ENCODE measurements around the gene BIN2. TPM values are rescaled to one million over a fixed set of nuclear protein-coding genes. Genes with fewer than 3 reads are reported as not detected.
A peak's percentile ranks its signal among the peaks of the same experiment; 100 is the strongest.

The BIN2 gene
- total and polyA plus RNA-seq, 10 of the 15 experiments (the other 5 are each of a cell fraction or from before 2014, with no cell fraction given), result 8.6 to 42.9 (median 32.1) TPM

DNA sequence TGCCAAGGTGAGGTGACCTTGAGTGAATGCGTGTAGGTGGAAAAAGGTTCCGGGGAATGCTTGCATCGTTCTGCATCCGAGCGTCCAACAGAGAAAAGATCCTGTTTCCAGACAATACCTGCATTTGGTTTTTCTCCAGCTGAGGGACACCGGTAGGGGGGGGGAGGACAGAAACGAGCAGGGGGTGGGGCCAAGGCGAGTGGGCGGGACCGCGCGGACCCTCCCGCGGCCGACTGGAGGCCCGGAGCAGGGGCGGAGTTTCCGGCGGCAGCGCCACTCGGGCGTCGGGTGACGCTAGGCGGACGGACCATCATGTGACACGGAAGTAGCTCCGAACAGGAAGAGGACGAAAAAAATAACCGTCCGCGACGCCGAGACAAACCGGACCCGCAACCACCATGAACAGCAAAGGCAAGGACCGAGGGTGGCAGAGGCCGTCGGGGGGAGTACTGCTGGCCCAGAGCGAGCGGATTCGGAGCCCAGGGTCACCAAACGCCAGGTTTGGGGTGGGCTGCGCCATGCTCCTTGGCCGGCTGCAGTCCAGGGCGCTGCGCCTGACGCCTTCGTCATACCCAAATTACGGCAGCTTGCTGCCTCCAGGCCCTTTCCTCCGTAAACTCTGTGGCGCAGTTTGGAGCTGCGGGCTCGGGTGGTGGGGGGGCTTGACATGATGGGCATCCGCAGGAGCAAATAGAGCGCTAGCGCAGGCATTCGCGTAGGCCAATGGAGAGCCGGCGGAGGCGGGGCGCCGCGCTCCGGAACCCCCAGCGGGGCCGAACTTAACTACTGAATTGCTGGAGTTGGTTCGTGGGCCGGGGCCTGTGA lies 85.3 kb downstream of the BIN2 start, which contains the start of gene DAZAP2 (continued):
- TF ChIP-seq PAX5 (IDR thresholded peaks at IDR 0.05; ENCODE audit: borderline replicate concordance, low read depth, low read length), result 0 out of 2 replicates have a peak, but pooled peaks have one; percentile 32
- no peak for TF ChIP-seq YBX1 (IDR thresholded peaks at IDR 0.05)
- peak; percentile 89; the same call in 1 of the 2 replicates for TF ChIP-seq NFYA (IDR thresholded peaks at IDR 0.05; ENCODE audit: borderline replicate concordance, low read depth, low read length)
- TF ChIP-seq TCF7 (IDR thresholded peaks at IDR 0.05; ENCODE audit: borderline replicate concordance), result no peak
- no peak for TF ChIP-seq RBBP5 (conservative IDR thresholded peaks at IDR 0.05)
- TF ChIP-seq HDAC2 (IDR thresholded peaks at IDR 0.05), result no peak
- TF ChIP-seq NFIC (IDR thresholded peaks at IDR 0.05; ENCODE audit: low read depth, low read length), result no peak
- peak; percentile 65 for TF ChIP-seq RB1 (IDR thresholded peaks at IDR 0.05; ENCODE audit: borderline replicate concordance)
- TF ChIP-seq STAT1 (conservative IDR thresholded peaks at IDR 0.05), result peak; percentile 83; the same call in 1 of the 2 replicates
- TF ChIP-seq ETV6 (conservative IDR thresholded peaks at IDR 0.05 in 1 of 2, IDR thresholded peaks at IDR 0.05 in 1 of 2; ENCODE audit: borderline replicate concordance in 1 of 2, low read depth in 1 of 2), result no peak; a peak in 1 of 4 replicates

DNA sequence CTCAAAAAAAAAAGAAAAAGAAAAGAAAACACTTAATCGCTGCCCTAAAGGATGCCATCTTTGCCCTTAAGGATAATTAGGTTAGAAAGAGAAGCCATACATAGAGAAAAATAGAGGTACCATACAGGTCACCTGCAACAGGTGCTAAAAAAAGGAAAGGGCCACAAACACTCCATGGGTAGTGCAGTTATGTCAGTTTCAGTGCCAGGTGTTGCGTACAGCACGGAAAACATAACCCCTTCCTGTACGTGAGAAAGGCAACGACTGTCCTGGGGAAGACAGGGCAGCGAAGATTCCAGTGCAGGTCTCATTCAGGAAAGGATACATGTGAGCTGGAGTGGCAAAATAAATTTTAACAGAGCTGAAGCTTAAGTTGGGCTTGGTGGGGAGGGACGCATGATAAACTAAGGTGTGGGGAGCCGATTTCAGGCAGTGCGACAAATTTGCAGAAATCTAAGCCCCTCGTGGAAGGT lies 85.9 kb downstream of the BIN2 start:
- ChIA-PET CTCF (interaction anchor here (0.5 to 2.7 kb wide), 12 partner anchors 14 to 518 kb away, joined by 3 to 11 read pairs (median 4); partner anchors contain the start of genes POU6F1 and SMAGP), SMC1A (ENCODE audit: uncharacterized antibody, unreplicated experiment) (interaction anchor here (0.6 to 1.5 kb wide), 8 partner anchors 15 to 473 kb away, joined by 3 to 8 read pairs (median 3); partner anchors contain the start of gene POU6F1), POLR2A (interaction anchor here (0.6 to 2.0 kb wide), 15 partner anchors 8 to 890 kb away, joined by 3 to 16 read pairs (median 4); partner anchors contain the start of genes CSRNP2, LETMD1, NR4A1 and POU6F1), RAD21 (ENCODE audit: unreplicated experiment) (interaction anchor here (0.6 to 1.5 kb wide), 6 partner anchors 8 to 473 kb away, joined by 3 to 9 read pairs (median 4); partner anchors contain the start of gene POU6F1)
- H2AFZ ChIP-seq (ENCODE audit: control insufficient read depth, low read depth, low read length), result peak overlapping the region; percentile 98
- H3K9me3 ChIP-seq (replicated peaks; ENCODE audit: control insufficient read depth, insufficient read depth, low read length), result no peaks in the 10 kb centered on the region
- no peaks in the 10 kb centered on the region for H3K27me3 ChIP-seq (replicated peaks in 1 of 2; ENCODE audit: control insufficient read depth in 2 of 2, insufficient read depth in 2 of 2, low read length in 1 of 2)
- in situ Hi-C loops (cut with MboI), result no loop called here
- 9% methylated on average over 10 of the region's 10 CpGs for WGBS (ENCODE audit: insufficient coverage, insufficient replicate concordance, low lambda C conversion rate, missing lambda C conversion rate)
- no peak for FAIRE-seq
- peaks cover 6 to 23% of the 10 kb centered on the region in 2 experiments for H3K36me3 ChIP-seq (ENCODE audit: control insufficient read depth in 2 of 2, insufficient read depth in 2 of 2, low read length in 1 of 2)
- no TSS peak for BruUV-seq (replicated peaks)
- intact Hi-C loops (cut with micrococcal nuclease; ENCODE audit: unreplicated experiment), result loop anchor here (2.0 to 5.0 kb wide), 2 partner anchors 65 to 191 kb away; partner anchors contain the start of genes LETMD1 and TFCP2
- peak overlapping the region; percentile 61 for H3K27ac ChIP-seq (ENCODE audit: control insufficient read depth, insufficient read depth)
- peak overlapping the region; percentile 79 for H3K4me3 ChIP-seq
- no peak for DNase-seq (ENCODE audit: low read depth, low spot score)
- H3K4me2 ChIP-seq (ENCODE audit: control insufficient read depth, insufficient read depth), result peak overlapping the region; percentile 99
- ATAC-seq, result peak; percentile 5
- no peaks in the 10 kb centered on the region for H4K20me1 ChIP-seq (ENCODE audit: control insufficient read depth, insufficient read depth)
- H3K9ac ChIP-seq (ENCODE audit: control insufficient read depth, insufficient read depth, low read length), result peak overlapping the region; percentile 73; the same call in 1 of the 2 replicates
- H3K4me1 ChIP-seq (ENCODE audit: control insufficient read depth, insufficient read depth, low read length), result peaks cover 3% of the 10 kb centered on the region; the same call in 1 of the 2 replicates
- H3K79me2 ChIP-seq (ENCODE audit: control insufficient read depth, insufficient read depth, low read length), result peaks cover 24% of the 10 kb centered on the region
- no peak for TF ChIP-seq CBX5 (IDR thresholded peaks at IDR 0.05; ENCODE audit: low read depth)
- no peak for TF ChIP-seq CHD2 (IDR thresholded peaks at IDR 0.05; ENCODE audit: borderline replicate concordance, low read depth, low read length)
- TF ChIP-seq, protein P1, sequence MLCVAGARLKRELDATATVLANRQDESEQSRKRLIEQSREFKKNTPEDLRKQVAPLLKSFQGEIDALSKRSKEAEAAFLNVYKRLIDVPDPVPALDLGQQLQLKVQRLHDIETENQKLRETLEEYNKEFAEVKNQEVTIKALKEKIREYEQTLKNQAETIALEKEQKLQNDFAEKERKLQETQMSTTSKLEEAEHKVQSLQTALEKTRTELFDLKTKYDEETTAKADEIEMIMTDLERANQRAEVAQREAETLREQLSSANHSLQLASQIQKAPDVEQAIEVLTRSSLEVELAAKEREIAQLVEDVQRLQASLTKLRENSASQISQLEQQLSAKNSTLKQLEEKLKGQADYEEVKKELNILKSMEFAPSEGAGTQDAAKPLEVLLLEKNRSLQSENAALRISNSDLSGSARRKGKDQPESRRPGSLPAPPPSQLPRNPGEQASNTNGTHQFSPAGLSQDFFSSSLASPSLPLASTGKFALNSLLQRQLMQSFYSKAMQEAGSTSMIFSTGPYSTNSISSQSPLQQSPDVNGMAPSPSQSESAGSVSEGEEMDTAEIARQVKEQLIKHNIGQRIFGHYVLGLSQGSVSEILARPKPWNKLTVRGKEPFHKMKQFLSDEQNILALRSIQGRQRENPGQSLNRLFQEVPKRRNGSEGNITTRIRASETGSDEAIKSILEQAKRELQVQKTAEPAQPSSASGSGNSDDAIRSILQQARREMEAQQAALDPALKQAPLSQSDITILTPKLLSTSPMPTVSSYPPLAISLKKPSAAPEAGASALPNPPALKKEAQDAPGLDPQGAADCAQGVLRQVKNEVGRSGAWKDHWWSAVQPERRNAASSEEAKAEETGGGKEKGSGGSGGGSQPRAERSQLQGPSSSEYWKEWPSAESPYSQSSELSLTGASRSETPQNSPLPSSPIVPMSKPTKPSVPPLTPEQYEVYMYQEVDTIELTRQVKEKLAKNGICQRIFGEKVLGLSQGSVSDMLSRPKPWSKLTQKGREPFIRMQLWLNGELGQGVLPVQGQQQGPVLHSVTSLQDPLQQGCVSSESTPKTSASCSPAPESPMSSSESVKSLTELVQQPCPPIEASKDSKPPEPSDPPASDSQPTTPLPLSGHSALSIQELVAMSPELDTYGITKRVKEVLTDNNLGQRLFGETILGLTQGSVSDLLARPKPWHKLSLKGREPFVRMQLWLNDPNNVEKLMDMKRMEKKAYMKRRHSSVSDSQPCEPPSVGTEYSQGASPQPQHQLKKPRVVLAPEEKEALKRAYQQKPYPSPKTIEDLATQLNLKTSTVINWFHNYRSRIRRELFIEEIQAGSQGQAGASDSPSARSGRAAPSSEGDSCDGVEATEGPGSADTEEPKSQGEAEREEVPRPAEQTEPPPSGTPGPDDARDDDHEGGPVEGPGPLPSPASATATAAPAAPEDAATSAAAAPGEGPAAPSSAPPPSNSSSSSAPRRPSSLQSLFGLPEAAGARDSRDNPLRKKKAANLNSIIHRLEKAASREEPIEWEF (IDR thresholded peaks at IDR 0.05; ENCODE audit: insufficient replicate concordance, low read depth, low read length), result no peak
- TF ChIP-seq IKZF2 (IDR thresholded peaks at IDR 0.05), result no peak
